Psoas muscle (tissue), 8 donors: ENCODE results near the gene KDM4C. TPM values are rescaled to one million over a fixed set of nuclear protein-coding genes. Genes with fewer than 3 reads are reported as not detected.

ENCODE experiments used
- ATAC-seq, 4 donors: fragments of 200-7000 bp; cut with Tn5 transposase; one replicate each; pipeline ENCODE4 v1.9.1; 2020; ENCODE audit warnings: moderate library complexity in 3 of 4, mild to moderate bottlenecking in 2 of 4
- DNase-seq, 2 donors: peaks; one replicate each; pipeline ENCODE4 v3.0.0-alpha.2; 2020
- H3K27ac ChIP-seq: fragments of 200-600 bp; one replicate; pipeline ENCODE4 v1.8.0; 2022
- H3K27me3 ChIP-seq, 3 donors: fragments of 200-600 bp in 1 of 3; one replicate each; pipeline versions ENCODE4 v1.6.1 to v1.8.0; 2013 to 2022; ENCODE audit warnings: low read length in 2 of 3, mild to moderate bottlenecking in 2 of 3, moderate library complexity in 1 of 3; ENCODE audit not compliant: insufficient read depth in 3 of 3
- H3K36me3 ChIP-seq, 2 donors: fragments of 200-600 bp in 1 of 2; one replicate each; pipeline versions ENCODE4 v1.6.1 to v1.8.0; 2013 to 2022; ENCODE audit warnings: low read depth in 1 of 2, mild to moderate bottlenecking in 1 of 2, moderate library complexity in 1 of 2; ENCODE audit not compliant: insufficient read depth in 1 of 2
- H3K4me1 ChIP-seq: fragments of 200-600 bp; one replicate; pipeline ENCODE4 v1.8.0; 2022
- H3K4me3 ChIP-seq: fragments of 200-600 bp; one replicate; pipeline ENCODE4 v1.8.0; 2022; ENCODE audit warnings: mild to moderate bottlenecking
- H3K9me3 ChIP-seq: fragments of 200-600 bp; one replicate; pipeline ENCODE4 v1.8.0; 2022
- CTCF ChIP-seq: fragments of 200-600 bp; IDR thresholded peaks from one replicate; pipeline ENCODE4 v1.8.0; 2022; ENCODE audit warnings: antibody characterized with exemption
- WGBS, 3 donors: extraction: QIAGEN DNeasy Blood & Tissue Kit; methylation state at CpG; one replicate each; pipeline versions ENCODE4 v1.1.6 to v1.1.7; 2013; 5-methylcytosine and 5-hydroxymethylcytosine counted together
- intact Hi-C, 2 donors: fragments of 100-400 bp; cut with DNase I; formaldehyde crosslinking; loops; one replicate each; pipeline versions ENCODE4 v1.11.0 to v1.14.2; 2022
- polyA plus RNA-seq, 3 donors: library from polyadenylated mRNA; stranded (reverse); fragments of 200-250 nt; gene quantifications; one replicate each; pipeline ENCODE4 v1.2.3, GENCODE V29; 2013
- total RNA-seq, 4 donors: library from RNA; stranded (reverse); fragmentation: NEBNext Ultra II Directional in 2 of 4; extraction: Animal tissue kit (Norgen Biotek cat#: 25700) in 2 of 4; gene quantifications; one replicate each; pipeline versions ENCODE4 v1.2.1 to v1.2.4, GENCODE V29; 2021 to 2023
- donor health status: healthy with polysubstance abuse.
- donor health status: DM: no; HTN: no; CAD: no; lungs with moderate emphysema.
- donor health status: Bipolar disorder and iron deficiency.
- donor health status: healthy.
- donor health status: DM: yes; HTN: yes; CAD: no.
- donor health status: DM: no; HTN: no; CAD: no.
- donor health status: DM: no; HTN: no; CAD: no.
- donor health status: DM: yes; HTN: yes; CAD: no.

The KDM4C gene
- total and polyA plus RNA-seq, 7 donors, result 2.7 to 13.0 (median 10.1) TPM

DNA sequence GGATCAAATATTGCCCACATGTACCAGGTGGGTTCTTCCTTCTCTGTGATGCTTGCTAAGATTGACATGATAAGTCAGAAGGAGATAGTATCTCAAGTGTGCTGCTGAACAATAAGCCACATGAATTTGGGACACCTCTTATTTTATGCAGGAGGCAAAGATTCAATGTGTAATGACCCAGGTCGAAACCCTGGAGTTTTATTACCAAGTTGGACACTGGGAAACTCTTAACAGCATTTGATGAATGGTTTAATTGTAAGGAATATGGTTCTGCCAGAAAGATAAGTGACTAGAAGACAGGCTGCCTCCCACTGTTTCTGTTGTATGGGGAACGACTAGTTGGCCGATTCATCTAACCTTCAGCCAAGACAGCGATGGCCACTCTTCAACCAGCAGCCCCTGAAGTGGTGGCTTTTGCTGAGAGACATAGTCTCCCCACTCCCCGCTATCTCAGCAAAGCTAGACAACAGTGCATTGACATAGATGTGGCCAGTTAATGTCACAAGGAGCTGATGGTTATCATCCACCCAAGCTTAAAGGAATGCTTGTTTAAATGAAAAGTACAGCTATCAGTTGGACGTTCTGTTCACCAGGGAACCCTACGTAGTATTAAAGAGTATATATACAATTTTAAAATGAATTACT, 407.7 kb downstream of the KDM4C start:
- no peak for ATAC-seq
- Histone ChIP-seq H3K4me3 (no peak overlapping the region), H3K27me3 (no peaks in the 10 kb centered on the region), H3K36me3 (peaks cover 2 to 14% of the 10 kb centered on the region in 2 donors), H3K4me1 (peaks cover 9% of the 10 kb centered on the region), H3K9me3 (no peaks in the 10 kb centered on the region), H3K27ac (no peak overlapping the region)
- no peak for TF ChIP-seq CTCF
- WGBS, 3 donors, result 78 to 87% (median 84%) methylated on average over 7 of the region's 7 CpGs
- intact Hi-C loops, result no loop called here
- DNase-seq, result no peak

- TF ChIP-seq CTCF, result no peak
- WGBS, 3 donors, result 97 to 100% (median 100%) methylated on average over 1 of the region's 1 CpG
These were observed 408.3 kb downstream of the KDM4C start for GRCh38 chr9:7166074-7166473.

GRCh38 chr9:7169717-7170389, 412.1 kb downstream of the KDM4C start:
- no peaks in the 10 kb centered on the region for H3K9me3 ChIP-seq
- intact Hi-C loops, result no loop called here
- TF ChIP-seq CTCF, result no peak
- H3K36me3 ChIP-seq, result peaks cover 2 to 19% of the 10 kb centered on the region in 2 donors
- ATAC-seq (peak in 2 of 4 donors; percentile 49 to 66), DNase-seq (no peak)
- 62 to 71% (median 66%) methylated on average over 3 of the region's 3 CpGs for WGBS, 3 donors
- no peaks in the 10 kb centered on the region for H3K27me3 ChIP-seq
- H3K4me3 ChIP-seq, result no peak overlapping the region
- H3K27ac ChIP-seq, result no peak overlapping the region
- peaks cover 26% of the 10 kb centered on the region for H3K4me1 ChIP-seq

More at GRCh38 chr9:7166074-7166473, 408.3 kb downstream of the KDM4C start:
- intact Hi-C loops, result no loop called here
- ATAC-seq, result no peak
- Histone ChIP-seq H3K27ac (no peak overlapping the region), H3K4me3 (no peak overlapping the region), H3K36me3 (peaks cover 2 to 14% of the 10 kb centered on the region in 2 donors), H3K27me3 (no peaks in the 10 kb centered on the region), H3K4me1 (peaks cover 9% of the 10 kb centered on the region), H3K9me3 (no peaks in the 10 kb centered on the region)
- no peak for DNase-seq

DNA sequence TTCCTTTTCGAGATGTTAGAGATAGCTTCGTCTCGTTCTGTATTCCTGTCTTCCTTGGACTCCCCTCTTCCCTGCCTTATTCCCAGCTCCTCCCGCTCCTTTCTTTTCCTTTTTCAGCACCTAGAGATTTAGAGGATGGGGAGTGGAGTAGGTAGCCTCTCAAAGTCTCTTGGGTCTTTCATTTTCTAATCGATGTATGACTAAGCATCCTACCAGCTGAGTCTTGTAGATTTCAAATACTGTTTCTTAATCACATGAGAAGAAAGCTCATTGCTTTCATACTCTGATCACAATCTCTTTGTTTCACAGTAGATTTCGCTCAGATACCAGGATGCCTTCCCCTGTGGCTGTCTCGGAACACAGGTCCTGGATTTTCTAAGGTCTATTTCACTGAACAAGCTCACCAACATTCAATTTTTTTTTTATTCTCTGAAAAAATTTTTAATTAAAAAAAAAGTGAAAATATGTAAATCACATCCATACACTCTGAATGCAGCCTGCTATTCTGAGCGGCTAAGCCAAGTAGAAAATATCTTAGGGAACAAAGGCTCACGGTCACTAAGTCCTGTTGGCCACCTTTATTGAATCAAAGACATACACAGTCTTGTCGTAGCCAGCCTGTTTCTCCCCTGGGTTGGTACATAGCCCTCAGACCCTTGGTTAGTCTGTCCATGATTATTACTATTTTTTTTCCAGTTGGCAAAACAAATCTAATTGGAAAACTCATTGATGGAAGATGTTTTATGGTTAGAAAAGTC, 413.8 kb downstream of the KDM4C start:
- no peak for TF ChIP-seq CTCF
- DNase-seq (no peak), ATAC-seq (no peak)
- WGBS, 3 donors, result 93 to 96% (median 95%) methylated on average over 10 of the region's 10 CpGs
- no peak overlapping the region for H3K4me3 ChIP-seq
- H3K36me3 ChIP-seq, result peaks cover 0 to 4% of the 10 kb centered on the region in 2 donors
- no peaks in the 10 kb centered on the region for H3K27me3 ChIP-seq
- H3K4me1 ChIP-seq, result peaks cover 26% of the 10 kb centered on the region
- intact Hi-C loops, result no loop called here
- no peaks in the 10 kb centered on the region for H3K9me3 ChIP-seq
- H3K27ac ChIP-seq, result no peak overlapping the region
